GM18873 (cell line): ENCODE measurements around the gene TSPAN9.

Source experiments
- ATAC-seq: cut with Tn5 transposase; IDR thresholded peaks from one replicate; pipeline ENCODE4 v1.9.1; 2021; ENCODE audit warnings: mild to moderate bottlenecking, moderate library complexity, moderate number of reproducible peaks; ENCODE audit not compliant: unreplicated experiment, low FRiP score

The TSPAN9 gene

DNA sequence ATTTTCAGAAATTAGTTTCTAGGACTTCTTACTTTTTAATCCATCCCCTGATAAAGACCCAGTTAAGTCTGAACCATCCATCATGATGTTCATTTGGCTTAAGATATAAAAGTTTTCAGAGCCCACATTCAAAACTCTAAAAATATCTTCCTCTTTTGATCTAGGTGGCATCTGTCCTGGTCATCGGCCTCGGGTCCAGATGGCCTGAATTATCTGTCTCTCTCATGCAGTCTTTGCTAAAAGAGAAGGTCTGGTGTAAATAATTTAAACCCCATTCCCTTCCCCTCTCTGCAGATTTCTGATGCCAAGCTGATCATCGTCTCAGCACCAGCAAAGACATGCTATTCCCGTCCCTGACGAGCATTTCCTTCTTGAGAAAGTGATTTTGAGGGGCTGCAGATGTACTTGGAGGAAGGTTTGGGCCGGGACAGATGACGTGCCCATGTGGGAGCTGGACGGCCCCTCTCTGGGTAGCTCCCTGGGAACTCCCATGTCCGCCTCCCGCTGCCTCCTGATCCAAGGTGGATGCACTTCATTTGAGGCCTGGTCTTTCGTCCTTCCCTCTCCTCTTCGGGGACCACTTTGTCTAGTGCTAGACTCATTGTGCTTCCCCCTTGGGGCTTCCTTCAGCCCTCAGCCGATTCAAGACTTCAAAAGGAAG is 240.8 kb downstream of the TSPAN9 start:
- no peak for ATAC-seq

- ATAC-seq: no peak
These were observed 242.7 kb downstream of the TSPAN9 start for GRCh38 chr12:3319723-3320492.

- no peak for ATAC-seq
These were observed 243.8 kb downstream of the TSPAN9 start for GRCh38 chr12:3320881-3321509.

GRCh38 chr12:3321881-3322280 is 244.7 kb downstream of the TSPAN9 start:
- no peak for ATAC-seq

DNA sequence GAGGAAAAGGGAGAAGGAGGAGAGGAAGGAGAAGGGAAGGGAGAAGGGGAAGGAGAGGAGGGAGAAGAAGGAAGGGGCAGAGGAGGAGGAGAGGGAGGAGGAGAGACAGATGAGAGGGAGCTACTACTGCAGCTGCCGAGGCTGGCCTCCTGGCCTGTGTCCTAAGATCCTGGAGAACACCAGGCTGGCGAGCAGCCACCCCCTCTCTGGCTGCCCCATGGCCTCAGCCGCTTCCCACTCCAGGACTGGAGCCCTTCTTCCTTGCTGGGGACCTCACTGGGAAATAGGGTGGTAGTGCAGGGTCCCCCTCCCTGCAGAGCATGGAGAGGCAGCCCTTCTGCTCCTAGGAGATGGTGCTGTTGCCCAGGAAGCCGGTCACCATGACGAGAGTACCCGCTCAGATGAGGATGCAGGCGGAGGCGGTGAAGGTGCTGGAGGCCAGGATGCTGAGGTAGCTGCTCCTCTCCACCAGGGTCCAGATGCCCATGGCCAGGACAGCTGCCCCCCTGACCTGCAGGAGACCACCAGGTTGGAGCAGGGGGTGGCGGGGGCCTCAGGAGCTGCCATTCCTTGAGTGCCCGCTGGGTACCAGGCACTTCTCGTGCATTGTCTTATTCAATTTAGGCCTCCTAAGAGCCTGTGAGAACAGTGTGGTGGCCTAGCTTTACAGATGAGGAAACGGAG is 246.0 kb downstream of the TSPAN9 start:
- no peak for ATAC-seq

GRCh38 chr12:3325736-3326135 is 248.6 kb downstream of the TSPAN9 start:
- ATAC-seq: no peak

GRCh38 chr12:3326156-3326849 is 249.1 kb downstream of the TSPAN9 start:
- ATAC-seq: no peak

DNA sequence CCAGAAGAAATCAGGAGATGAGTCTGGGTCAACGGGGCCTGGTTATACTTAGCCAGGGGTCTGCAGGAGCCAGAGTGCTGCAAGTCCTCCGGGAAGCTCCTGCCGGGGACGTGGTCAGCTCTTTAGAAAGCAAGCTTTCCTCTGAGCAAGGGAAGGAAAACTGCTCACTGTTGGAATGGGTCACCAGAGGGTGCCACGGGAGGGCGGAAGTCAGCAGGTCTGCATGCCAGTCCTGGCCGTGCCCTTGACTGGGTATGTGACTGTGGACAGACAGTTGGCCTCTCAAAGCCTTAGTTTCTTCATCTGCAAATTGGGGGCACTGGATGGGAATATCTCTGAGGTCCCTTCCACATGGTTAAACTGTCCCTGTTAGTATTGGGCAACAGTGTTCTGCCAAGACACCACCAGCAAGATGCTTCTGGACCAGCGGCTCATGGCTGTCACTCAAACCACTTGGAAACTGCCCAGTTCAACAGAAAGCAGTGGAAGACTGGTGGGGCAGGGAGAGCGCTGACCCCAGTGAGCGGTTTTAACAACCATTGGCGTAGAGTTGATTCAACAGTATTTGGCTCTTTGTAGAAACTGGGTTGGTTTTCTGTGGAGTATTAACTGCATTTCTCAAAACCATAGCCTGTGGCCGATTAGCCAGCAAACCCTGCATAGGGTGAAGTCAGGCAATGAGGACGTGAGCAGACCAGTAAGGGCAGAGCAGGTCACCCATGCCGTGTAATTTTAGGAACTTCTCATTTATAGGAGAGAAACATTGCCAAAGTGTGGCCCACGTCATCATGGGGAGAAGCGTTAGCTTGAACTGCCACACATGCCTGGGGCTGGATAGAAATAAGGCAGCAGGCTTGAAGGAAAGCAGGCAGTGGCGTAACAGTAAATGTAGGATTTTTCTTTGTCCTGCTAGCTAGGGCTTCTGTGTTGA is 249.9 kb downstream of the TSPAN9 start:
- ATAC-seq: no peak

GRCh38 chr12:3328081-3328480 is 250.9 kb downstream of the TSPAN9 start:
- no peak for ATAC-seq

- no peak for ATAC-seq
These were observed 251.4 kb downstream of the TSPAN9 start for GRCh38 chr12:3328571-3328970.

GRCh38 chr12:3329361-3329760 is 252.2 kb downstream of the TSPAN9 start:
- no peak for ATAC-seq

- ATAC-seq: no peak
These were observed 253.9 kb downstream of the TSPAN9 start for GRCh38 chr12:3330976-3331510.

DNA sequence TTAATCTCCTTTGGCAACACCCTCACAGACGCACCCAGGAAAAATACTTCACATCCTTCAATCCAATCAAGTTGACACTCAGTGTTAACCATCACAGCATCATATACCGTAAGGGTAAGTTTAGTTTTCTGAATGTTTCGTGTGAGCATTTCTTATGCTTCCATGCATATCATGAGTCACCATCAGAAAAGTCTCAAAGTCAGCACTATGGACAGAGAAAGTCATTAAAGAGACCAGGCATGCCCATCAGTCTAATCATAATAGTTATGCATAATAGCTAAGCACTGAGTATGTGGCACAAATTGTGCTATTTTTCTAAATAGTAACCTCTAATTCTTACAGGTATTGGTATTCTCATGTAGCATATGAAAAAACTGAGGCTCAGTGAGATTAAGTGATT is 255.0 kb downstream of the TSPAN9 start:
- ATAC-seq: no peak

- no peak for ATAC-seq
These were observed 256.4 kb downstream of the TSPAN9 start for GRCh38 chr12:3333583-3333982.

GRCh38 chr12:3333991-3334391 is 256.8 kb downstream of the TSPAN9 start:
- no peak for ATAC-seq

DNA sequence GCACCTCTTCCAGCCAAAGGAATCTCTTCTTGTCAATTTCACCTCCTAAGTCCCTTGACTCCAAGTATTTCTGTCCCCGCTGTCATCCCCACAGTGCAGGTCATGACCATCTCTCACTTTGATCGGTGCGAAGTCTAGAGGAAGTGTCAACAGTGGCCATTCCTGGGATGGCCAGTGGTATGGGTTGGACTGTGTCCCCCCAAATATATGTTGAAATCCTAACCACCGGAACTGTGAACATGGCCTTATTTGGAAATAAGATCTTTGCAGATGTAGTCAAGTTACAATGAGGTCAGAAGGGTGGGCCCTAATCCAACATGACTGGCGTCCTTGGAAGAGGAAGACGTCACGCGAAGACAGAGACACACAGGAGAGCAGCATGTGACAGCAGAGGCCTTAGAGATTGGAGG is 257.9 kb downstream of the TSPAN9 start:
- no peak for ATAC-seq
